Measurements from ENCODE around the gene MBD3L4. TPM values are rescaled to one million over a fixed set of nuclear protein-coding genes. Genes with fewer than 3 reads are reported as not detected.

MBD3L4 gene
- total and polyA plus RNA-seq, 10 of the 15 experiments (the other 5 are each of a cell fraction or from before 2014, with no cell fraction given) = not detected

DNA sequence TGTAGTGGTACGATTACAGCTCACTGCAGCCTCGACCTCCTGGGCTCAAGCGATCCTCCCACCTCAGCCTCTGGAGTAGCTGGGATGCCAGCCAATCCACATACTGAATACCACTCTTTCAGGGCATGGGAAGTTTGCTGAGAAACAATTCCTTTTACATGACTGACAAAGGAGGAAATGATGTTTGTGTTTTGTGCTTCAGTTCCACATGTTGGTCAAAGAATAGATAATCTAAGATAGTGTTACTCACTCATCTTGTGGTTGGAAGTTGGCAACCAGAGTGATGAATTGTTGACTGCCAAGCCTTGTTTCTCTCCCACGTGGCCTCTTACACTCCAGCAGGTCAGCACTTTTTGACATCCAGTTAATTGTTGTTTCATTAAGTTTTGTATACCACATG, 26.3 kb downstream of the MBD3L4 start (continued):
- no peak for TF ChIP-seq HDAC6 (IDR thresholded peaks at IDR 0.05; ENCODE audit: unreplicated experiment)
- TF ChIP-seq, protein P1, sequence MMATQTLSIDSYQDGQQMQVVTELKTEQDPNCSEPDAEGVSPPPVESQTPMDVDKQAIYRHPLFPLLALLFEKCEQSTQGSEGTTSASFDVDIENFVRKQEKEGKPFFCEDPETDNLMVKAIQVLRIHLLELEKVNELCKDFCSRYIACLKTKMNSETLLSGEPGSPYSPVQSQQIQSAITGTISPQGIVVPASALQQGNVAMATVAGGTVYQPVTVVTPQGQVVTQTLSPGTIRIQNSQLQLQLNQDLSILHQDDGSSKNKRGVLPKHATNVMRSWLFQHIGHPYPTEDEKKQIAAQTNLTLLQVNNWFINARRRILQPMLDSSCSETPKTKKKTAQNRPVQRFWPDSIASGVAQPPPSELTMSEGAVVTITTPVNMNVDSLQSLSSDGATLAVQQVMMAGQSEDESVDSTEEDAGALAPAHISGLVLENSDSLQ (IDR thresholded peaks at IDR 0.05) = peak; percentile 88
- peak; percentile 62 for TF ChIP-seq MXI1 (IDR thresholded peaks at IDR 0.05; ENCODE audit: low read depth, low read length)
- TF ChIP-seq CBFB (IDR thresholded peaks at IDR 0.05; ENCODE audit: low read depth) = no peak
- TF ChIP-seq HCFC1 (IDR thresholded peaks at IDR 0.05; ENCODE audit: low read length) = no peak
- TF ChIP-seq EP300 (IDR thresholded peaks at IDR 0.05; ENCODE audit: borderline replicate concordance in 1 of 2, control insufficient read depth in 1 of 2, low read depth in 2 of 2, low read length in 2 of 2) = peak; percentile 77 to 85; a peak in 2 of 4 replicates
- no peak for TF ChIP-seq SMAD5 (IDR thresholded peaks at IDR 0.05; ENCODE audit: low read depth)
- TF ChIP-seq TCF3 (IDR thresholded peaks at IDR 0.05; ENCODE audit: borderline replicate concordance, insufficient read depth, low read depth, low read length) = no peak
- no peak for TF ChIP-seq BCLAF1 (IDR thresholded peaks at IDR 0.05)
- TF ChIP-seq RAD51 (IDR thresholded peaks at IDR 0.05) = peak; percentile 86
- TF ChIP-seq PAX8 (IDR thresholded peaks at IDR 0.05) = no peak
- peak; percentile 77 for TF ChIP-seq PBX3 (IDR thresholded peaks at IDR 0.05; ENCODE audit: insufficient replicate concordance, low read depth, low read length)
- TF ChIP-seq, protein P2, sequence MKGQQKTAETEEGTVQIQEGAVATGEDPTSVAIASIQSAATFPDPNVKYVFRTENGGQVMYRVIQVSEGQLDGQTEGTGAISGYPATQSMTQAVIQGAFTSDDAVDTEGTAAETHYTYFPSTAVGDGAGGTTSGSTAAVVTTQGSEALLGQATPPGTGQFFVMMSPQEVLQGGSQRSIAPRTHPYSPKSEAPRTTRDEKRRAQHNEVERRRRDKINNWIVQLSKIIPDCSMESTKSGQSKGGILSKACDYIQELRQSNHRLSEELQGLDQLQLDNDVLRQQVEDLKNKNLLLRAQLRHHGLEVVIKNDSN (IDR thresholded peaks at IDR 0.05; ENCODE audit: borderline replicate concordance, extremely low read length, insufficient read depth, low read depth, low read length) = peak; percentile 26
- no peak for TF ChIP-seq MTA3 (IDR thresholded peaks at IDR 0.05; ENCODE audit: borderline replicate concordance, low read length)
- TF ChIP-seq EED (IDR thresholded peaks at IDR 0.05; ENCODE audit: low read depth) = peak; percentile 76
- TF ChIP-seq ZBTB4 (CRISPR knock-in tag; IDR thresholded peaks at IDR 0.05) = no peak
- TF ChIP-seq WRNIP1 (IDR thresholded peaks at IDR 0.05; ENCODE audit: borderline replicate concordance, low read depth, low read length) = no peak

Measured in GM12878 (cell line).